ENCODE data around the gene ACLY. TPM values are rescaled to one million over a fixed set of nuclear protein-coding genes. Genes with fewer than 3 reads are reported as not detected.

The ACLY gene
- total and polyA plus RNA-seq, 2 experiments from 2014 or later = 101 to 157 TPM

DNA sequence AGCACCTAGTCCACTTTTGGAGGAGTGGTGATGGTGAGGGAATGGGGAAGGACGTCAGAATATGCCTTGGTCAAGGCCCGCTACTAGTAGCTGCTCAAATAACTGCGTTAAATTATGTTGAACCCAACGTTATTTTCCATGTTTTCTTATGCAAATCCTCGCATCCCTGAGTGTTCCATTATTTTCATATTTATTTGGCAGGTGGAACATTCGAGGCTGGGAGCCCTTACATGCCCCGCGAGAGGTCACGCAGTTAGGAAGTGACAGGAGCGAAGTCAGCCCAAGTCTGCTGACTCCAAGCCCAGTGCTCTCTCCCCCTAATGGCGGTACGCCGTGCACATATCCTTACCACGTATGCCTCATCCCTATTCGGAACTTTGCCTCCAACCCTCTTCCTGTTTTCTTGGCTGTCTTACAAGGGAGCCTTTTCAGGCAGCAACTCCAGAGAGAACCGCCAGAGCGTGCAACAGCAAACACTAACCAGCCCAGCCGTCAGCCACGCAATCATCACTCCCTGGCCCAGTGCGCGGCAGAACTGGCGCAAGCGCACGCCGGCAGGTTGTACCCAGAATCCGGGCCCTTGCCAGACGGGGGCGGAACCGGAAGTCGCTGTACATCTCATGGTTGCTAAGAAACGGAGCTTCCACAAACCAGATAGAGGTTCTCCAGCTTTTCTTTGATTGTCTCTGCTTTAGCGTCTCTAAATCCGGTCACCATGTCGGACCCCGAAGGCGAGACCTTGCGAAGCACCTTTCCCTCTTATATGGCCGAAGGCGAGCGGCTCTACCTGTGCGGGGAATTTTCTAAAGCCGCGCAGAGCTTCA, 11.5 kb upstream of the ACLY start, which contains the start of gene ODAD4:
ODAD4 (plus strand) TSS at position 609 of the 824 bp plus-strand sequence; CDS start at position 716, 107 bp downstream.
- no peaks in the 10 kb centered on the region for H3K4me1 ChIP-seq (ENCODE audit: insufficient read depth)
- TF ChIP-seq EZH2 (IDR thresholded peaks at IDR 0.05; ENCODE audit: borderline replicate concordance) = no peak
- no peak for TF ChIP-seq EZH2phosphoT487 (IDR thresholded peaks at IDR 0.05; ENCODE audit: low read depth, severe bottlenecking, unreplicated experiment)
- TF ChIP-seq, protein P1, sequence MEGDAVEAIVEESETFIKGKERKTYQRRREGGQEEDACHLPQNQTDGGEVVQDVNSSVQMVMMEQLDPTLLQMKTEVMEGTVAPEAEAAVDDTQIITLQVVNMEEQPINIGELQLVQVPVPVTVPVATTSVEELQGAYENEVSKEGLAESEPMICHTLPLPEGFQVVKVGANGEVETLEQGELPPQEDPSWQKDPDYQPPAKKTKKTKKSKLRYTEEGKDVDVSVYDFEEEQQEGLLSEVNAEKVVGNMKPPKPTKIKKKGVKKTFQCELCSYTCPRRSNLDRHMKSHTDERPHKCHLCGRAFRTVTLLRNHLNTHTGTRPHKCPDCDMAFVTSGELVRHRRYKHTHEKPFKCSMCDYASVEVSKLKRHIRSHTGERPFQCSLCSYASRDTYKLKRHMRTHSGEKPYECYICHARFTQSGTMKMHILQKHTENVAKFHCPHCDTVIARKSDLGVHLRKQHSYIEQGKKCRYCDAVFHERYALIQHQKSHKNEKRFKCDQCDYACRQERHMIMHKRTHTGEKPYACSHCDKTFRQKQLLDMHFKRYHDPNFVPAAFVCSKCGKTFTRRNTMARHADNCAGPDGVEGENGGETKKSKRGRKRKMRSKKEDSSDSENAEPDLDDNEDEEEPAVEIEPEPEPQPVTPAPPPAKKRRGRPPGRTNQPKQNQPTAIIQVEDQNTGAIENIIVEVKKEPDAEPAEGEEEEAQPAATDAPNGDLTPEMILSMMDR (IDR thresholded peaks at IDR 0.05; ENCODE audit: poor library complexity) = peak; percentile 37
- no peaks in the 10 kb centered on the region for H4K20me1 ChIP-seq (ENCODE audit: insufficient read depth, poor library complexity, severe bottlenecking)
- DNase-seq (ENCODE audit: low spot score) = peak; percentile 98
- H3K4me3 ChIP-seq = peak within 1 kb of the TSS; percentile 17
- no peaks in the 10 kb centered on the region for H3K9me2 ChIP-seq (replicated peaks; ENCODE audit: insufficient read depth)
- H2AFZ ChIP-seq = peak within 1 kb of the TSS; percentile 72
- H3K27ac ChIP-seq = peak within 1 kb of the TSS; percentile 86
- H3K79me2 ChIP-seq = peaks cover 17% of the 10 kb centered on the region
- WGBS (ENCODE audit: low lambda C conversion rate, missing lambda C conversion rate) = 3% methylated on average over 43 of the region's 43 CpGs
- no peaks in the 10 kb centered on the region for H3K9me3 ChIP-seq (ENCODE audit: low read depth)
- no peaks in the 10 kb centered on the region for H3K27me3 ChIP-seq
- peak within 1 kb of the TSS; percentile 76 for H3K4me2 ChIP-seq
- H3K36me3 ChIP-seq (replicated peaks; ENCODE audit: insufficient read depth, low read depth) = no peaks in the 10 kb centered on the region

DNA sequence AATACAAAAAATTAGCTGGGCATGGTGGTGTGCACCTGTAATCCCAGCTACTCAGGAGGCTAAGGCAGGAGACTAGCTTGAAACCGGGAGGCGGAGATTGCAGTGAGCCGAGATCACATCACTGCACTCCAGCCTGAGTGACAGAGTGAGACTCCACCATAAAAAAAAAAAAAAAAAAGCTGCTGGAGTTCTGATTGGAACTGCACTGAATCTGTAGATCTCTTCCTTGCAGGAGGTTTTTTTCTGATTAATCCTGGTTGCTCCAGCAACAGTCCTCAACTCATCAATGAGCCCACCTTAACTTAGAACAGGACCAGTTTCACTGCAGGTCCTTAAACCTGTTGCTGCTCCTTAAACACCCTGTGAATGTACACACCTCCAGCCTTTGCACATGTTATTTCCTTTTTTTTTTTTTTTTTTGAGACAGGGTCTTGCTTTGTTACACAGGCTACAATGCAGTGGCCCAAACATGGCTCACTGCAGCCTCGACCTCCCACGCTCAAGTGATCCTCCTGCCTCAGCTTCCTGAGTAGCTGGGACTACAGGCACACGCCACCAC, 10.0 kb upstream of the ACLY start:
- no peaks in the 10 kb centered on the region for H3K36me3 ChIP-seq (replicated peaks; ENCODE audit: insufficient read depth, low read depth)
- H3K27me3 ChIP-seq = no peaks in the 10 kb centered on the region
- H3K27ac ChIP-seq = no peak overlapping the region
- H3K4me2 ChIP-seq = peak overlapping the region; percentile 76
- DNase-seq (ENCODE audit: low spot score) = no peak
- WGBS (ENCODE audit: low lambda C conversion rate, missing lambda C conversion rate) = 76% methylated on average over 6 of the region's 6 CpGs
- no peaks in the 10 kb centered on the region for H3K4me1 ChIP-seq (ENCODE audit: insufficient read depth)
- H3K9me2 ChIP-seq (replicated peaks; ENCODE audit: insufficient read depth) = no peaks in the 10 kb centered on the region
- TF ChIP-seq EZH2phosphoT487 (IDR thresholded peaks at IDR 0.05; ENCODE audit: low read depth, severe bottlenecking, unreplicated experiment) (no peak), EZH2 (IDR thresholded peaks at IDR 0.05; ENCODE audit: borderline replicate concordance) (no peak)
- TF ChIP-seq, protein P1 (IDR thresholded peaks at IDR 0.05; ENCODE audit: poor library complexity) = no peak
- H3K9me3 ChIP-seq (ENCODE audit: low read depth) = no peaks in the 10 kb centered on the region
- no peak overlapping the region for H3K4me3 ChIP-seq
- H4K20me1 ChIP-seq (ENCODE audit: insufficient read depth, poor library complexity, severe bottlenecking) = no peaks in the 10 kb centered on the region
- H3K79me2 ChIP-seq = peaks cover 17% of the 10 kb centered on the region
- no peak overlapping the region for H2AFZ ChIP-seq

DNA sequence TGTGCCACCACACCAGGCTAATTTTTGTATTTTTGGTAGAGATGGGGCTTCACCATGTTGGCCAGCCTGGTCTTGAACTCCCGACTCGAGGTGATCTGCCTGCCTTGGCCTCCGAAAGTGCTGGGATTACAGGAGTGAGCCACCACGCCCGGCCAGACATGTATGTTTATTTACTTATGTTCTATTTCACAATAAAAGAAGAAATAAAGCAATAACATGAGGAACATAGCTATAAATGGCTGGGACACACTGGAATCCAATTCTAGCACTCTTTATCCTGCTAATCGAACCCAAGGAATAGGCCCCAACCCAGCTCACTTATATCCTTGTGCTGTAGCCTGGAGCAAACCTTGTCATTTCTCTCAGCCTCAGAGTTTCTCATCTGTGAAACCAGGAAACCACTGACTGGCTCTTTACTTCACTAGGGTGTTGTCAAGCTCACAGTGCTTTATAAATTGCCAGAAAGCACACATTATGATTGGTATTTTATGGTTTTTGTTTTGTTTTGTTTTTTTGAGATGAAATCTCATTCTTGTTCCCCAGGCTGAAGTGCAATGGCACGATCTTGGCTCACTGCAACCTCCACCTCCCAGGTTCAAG, 7.3 kb upstream of the ACLY start:
- Histone ChIP-seq H2AFZ (no peak overlapping the region), H3K27me3 (no peaks in the 10 kb centered on the region), H3K4me1 (ENCODE audit: insufficient read depth) (no peaks in the 10 kb centered on the region), H3K79me2 (peaks cover 17% of the 10 kb centered on the region), H3K27ac (no peak overlapping the region), H3K36me3 (replicated peaks; ENCODE audit: insufficient read depth, low read depth) (no peaks in the 10 kb centered on the region), H3K4me3 (no peak overlapping the region), H3K9me2 (replicated peaks; ENCODE audit: insufficient read depth) (no peaks in the 10 kb centered on the region), H3K9me3 (ENCODE audit: low read depth) (no peaks in the 10 kb centered on the region), H4K20me1 (ENCODE audit: insufficient read depth, poor library complexity, severe bottlenecking) (no peaks in the 10 kb centered on the region), H3K4me2 (no peak overlapping the region)
- no peak for DNase-seq (ENCODE audit: low spot score)
- TF ChIP-seq EZH2phosphoT487 (IDR thresholded peaks at IDR 0.05; ENCODE audit: low read depth, severe bottlenecking, unreplicated experiment) = no peak
- TF ChIP-seq EZH2 (IDR thresholded peaks at IDR 0.05; ENCODE audit: borderline replicate concordance) = no peak
- TF ChIP-seq, protein P1 (IDR thresholded peaks at IDR 0.05; ENCODE audit: poor library complexity) = no peak
- WGBS (ENCODE audit: low lambda C conversion rate, missing lambda C conversion rate) = 94% methylated on average over 7 of the region's 7 CpGs
